ENCODE data around the gene VIM.
A peak's percentile ranks its signal among the peaks of the same experiment; 100 is the strongest.

The VIM gene

DNA sequence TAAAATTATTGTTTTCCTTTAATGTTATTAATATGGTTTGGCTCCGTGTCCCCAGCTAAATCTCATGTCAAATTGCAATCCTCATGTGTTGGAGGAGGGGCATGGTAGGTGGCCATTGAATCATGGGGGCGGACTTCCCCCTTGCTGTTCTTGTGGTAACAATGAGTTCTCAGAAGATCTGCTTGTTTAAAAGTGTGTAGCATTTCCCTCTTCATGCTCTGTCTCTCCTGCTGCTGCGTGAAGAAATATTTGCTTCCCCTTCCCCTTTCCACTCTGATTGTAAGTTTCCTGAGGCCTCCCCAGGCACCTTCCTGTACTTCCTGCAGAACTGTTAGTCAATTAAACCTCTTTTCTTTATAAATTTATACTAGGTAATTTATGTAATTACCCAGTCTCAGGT lies 27.5 kb downstream of the VIM start:
- Histone ChIP-seq H3K36me3 (replicated peaks; ENCODE audit: low read depth, low read length) (no peaks in the 10 kb centered on the region), H3K4me1 (ENCODE audit: low read length) (no peaks in the 10 kb centered on the region), H3K79me2 (ENCODE audit: low read length) (no peaks in the 10 kb centered on the region), H2AFZ (ENCODE audit: low read depth, low read length) (no peak overlapping the region), H3K4me2 (ENCODE audit: low read length) (no peak overlapping the region), H3K27ac (ENCODE audit: low read length) (no peak overlapping the region), H3K9me3 (ENCODE audit: insufficient read depth, low read length) (no peaks in the 10 kb centered on the region), H3K4me3 (ENCODE audit: low read length) (no peak overlapping the region), H3K9ac (ENCODE audit: low read length) (no peak overlapping the region), H3K27me3 (ENCODE audit: low read depth, low read length) (no peaks in the 10 kb centered on the region), H4K20me1 (ENCODE audit: insufficient read depth, low read length) (no peaks in the 10 kb centered on the region)
- TF ChIP-seq, protein P1, sequence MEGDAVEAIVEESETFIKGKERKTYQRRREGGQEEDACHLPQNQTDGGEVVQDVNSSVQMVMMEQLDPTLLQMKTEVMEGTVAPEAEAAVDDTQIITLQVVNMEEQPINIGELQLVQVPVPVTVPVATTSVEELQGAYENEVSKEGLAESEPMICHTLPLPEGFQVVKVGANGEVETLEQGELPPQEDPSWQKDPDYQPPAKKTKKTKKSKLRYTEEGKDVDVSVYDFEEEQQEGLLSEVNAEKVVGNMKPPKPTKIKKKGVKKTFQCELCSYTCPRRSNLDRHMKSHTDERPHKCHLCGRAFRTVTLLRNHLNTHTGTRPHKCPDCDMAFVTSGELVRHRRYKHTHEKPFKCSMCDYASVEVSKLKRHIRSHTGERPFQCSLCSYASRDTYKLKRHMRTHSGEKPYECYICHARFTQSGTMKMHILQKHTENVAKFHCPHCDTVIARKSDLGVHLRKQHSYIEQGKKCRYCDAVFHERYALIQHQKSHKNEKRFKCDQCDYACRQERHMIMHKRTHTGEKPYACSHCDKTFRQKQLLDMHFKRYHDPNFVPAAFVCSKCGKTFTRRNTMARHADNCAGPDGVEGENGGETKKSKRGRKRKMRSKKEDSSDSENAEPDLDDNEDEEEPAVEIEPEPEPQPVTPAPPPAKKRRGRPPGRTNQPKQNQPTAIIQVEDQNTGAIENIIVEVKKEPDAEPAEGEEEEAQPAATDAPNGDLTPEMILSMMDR (IDR thresholded peaks at IDR 0.05; ENCODE audit: low read depth, low read length): no peak
- no peak for TF ChIP-seq EZH2phosphoT487 (IDR thresholded peaks at IDR 0.05; ENCODE audit: low read depth)

DNA sequence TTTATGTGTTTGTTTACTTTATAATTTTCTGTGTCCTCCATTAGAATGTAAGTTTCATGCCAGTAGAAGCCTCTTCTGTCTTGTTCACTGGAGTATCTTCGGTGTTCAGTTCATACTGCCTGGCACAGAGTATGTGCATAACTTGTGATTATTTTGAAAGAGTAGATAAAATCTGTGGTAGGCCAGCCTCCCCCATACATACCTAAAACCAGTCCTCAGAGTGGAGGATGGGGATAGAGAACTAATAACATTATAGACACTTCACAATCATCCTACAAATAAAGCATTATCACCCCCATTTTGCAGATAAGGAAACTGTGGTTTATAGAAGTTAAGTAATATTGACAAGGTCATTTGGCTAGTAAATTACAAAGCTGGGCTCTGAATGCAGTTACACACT lies 28.0 kb downstream of the VIM start:
- Histone ChIP-seq H3K4me2 (ENCODE audit: low read length) (no peak overlapping the region), H3K9ac (ENCODE audit: low read length) (no peak overlapping the region), H4K20me1 (ENCODE audit: insufficient read depth, low read length) (no peaks in the 10 kb centered on the region)

DNA sequence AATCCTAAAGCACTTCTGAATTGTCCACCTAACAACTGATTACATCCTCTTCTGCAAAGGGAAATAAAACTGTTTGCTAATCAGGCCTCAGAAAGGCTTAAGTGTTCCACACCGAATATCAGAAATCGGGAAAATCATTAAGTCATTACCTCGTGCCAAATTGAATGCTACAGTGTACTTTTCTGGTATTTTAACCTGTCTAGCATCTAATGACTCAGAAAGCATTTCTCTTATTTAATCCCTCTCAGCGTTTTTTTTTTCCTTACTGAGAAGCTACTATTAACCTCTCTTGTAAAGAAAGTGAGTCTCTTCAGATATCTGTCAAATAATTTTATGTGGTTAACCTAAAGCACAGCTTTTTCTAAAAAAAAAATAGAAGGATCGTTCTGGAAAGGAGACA lies 28.6 kb downstream of the VIM start:
- Histone ChIP-seq H3K9me3 (ENCODE audit: insufficient read depth, low read length) (no peaks in the 10 kb centered on the region), H2AFZ (ENCODE audit: low read depth, low read length) (no peak overlapping the region), H3K4me3 (ENCODE audit: low read length) (no peak overlapping the region), H3K27me3 (ENCODE audit: low read depth, low read length) (no peaks in the 10 kb centered on the region), H4K20me1 (ENCODE audit: insufficient read depth, low read length) (no peaks in the 10 kb centered on the region), H3K79me2 (ENCODE audit: low read length) (no peaks in the 10 kb centered on the region), H3K4me1 (ENCODE audit: low read length) (no peaks in the 10 kb centered on the region), H3K36me3 (replicated peaks; ENCODE audit: low read depth, low read length) (no peaks in the 10 kb centered on the region), H3K27ac (ENCODE audit: low read length) (no peak overlapping the region), H3K9ac (ENCODE audit: low read length) (no peak overlapping the region), H3K4me2 (ENCODE audit: low read length) (no peak overlapping the region)
- no peak for TF ChIP-seq EZH2phosphoT487 (IDR thresholded peaks at IDR 0.05; ENCODE audit: low read depth)
- TF ChIP-seq, protein P1 (IDR thresholded peaks at IDR 0.05; ENCODE audit: low read depth, low read length): no peak

More for the DNA sequence above, 28.0 kb downstream of the VIM start:
- no peaks in the 10 kb centered on the region for H3K27me3 ChIP-seq (ENCODE audit: low read depth, low read length)
- no peaks in the 10 kb centered on the region for H3K79me2 ChIP-seq (ENCODE audit: low read length)
- H3K27ac ChIP-seq (ENCODE audit: low read length): no peak overlapping the region
- no peak overlapping the region for H3K4me3 ChIP-seq (ENCODE audit: low read length)
- no peak overlapping the region for H2AFZ ChIP-seq (ENCODE audit: low read depth, low read length)
- H3K36me3 ChIP-seq (replicated peaks; ENCODE audit: low read depth, low read length): no peaks in the 10 kb centered on the region
- no peak for TF ChIP-seq EZH2phosphoT487 (IDR thresholded peaks at IDR 0.05; ENCODE audit: low read depth)
- TF ChIP-seq, protein P1 (IDR thresholded peaks at IDR 0.05; ENCODE audit: low read depth, low read length): no peak
- H3K4me1 ChIP-seq (ENCODE audit: low read length): no peaks in the 10 kb centered on the region
- H3K9me3 ChIP-seq (ENCODE audit: insufficient read depth, low read length): no peaks in the 10 kb centered on the region

DNA sequence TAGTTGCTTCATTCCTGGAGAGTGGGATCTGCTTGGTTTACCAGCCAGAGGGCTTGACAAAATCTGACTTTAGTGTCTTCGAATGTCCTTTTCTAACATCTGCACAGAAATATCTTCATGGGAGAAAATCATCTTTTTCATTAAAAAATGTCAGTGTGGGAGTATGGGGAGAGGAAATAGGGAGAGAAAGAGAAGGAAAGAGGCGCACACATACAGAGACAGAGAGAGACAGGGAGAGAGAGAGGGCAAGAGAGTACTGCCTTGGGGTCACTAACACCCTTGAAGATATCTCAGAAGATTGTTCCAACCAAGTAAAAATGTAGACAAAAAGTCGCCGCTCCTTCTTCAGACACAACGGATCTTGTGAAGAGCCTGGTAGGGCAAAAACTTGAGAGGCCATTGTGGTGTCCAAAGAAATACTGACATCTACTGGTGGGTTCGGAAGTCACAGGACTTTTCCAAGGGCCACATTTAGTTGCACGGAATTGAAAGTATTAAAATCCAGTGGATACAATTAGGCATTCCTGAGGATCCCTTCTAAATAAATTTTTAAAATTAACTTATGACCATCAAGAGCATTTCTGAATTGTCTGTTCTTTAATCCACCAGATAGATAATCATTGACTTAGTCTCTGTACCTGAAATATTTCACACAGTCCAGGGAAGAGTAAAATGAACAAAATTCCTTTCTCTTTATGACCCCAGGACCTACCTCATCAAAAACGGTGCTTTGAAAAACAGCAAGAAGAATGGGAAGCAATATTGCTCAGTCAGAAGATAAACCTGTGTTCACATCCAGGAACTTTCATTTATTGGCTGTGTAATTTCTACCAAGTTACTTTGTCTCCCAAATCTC lies 29.7 kb downstream of the VIM start:
- no peaks in the 10 kb centered on the region for H3K36me3 ChIP-seq (replicated peaks; ENCODE audit: low read depth, low read length)
- peak overlapping the region; percentile 48 for H3K4me3 ChIP-seq (ENCODE audit: low read length)
- H2AFZ ChIP-seq (ENCODE audit: low read depth, low read length): peak overlapping the region; percentile 83; the same call in 1 of the 2 replicates
- TF ChIP-seq, protein P1 (IDR thresholded peaks at IDR 0.05; ENCODE audit: low read depth, low read length): peak; percentile 76
- no peak for TF ChIP-seq EZH2phosphoT487 (IDR thresholded peaks at IDR 0.05; ENCODE audit: low read depth)
- no peak overlapping the region for H3K9ac ChIP-seq (ENCODE audit: low read length)
- no peaks in the 10 kb centered on the region for H3K27me3 ChIP-seq (ENCODE audit: low read depth, low read length)
- H4K20me1 ChIP-seq (ENCODE audit: insufficient read depth, low read length): no peaks in the 10 kb centered on the region
- no peak overlapping the region for H3K27ac ChIP-seq (ENCODE audit: low read length)
- H3K79me2 ChIP-seq (ENCODE audit: low read length): no peaks in the 10 kb centered on the region
- H3K9me3 ChIP-seq (ENCODE audit: insufficient read depth, low read length): no peaks in the 10 kb centered on the region; the same call in 1 of the 2 replicates
- no peaks in the 10 kb centered on the region for H3K4me1 ChIP-seq (ENCODE audit: low read length)
- H3K4me2 ChIP-seq (ENCODE audit: low read length): peak overlapping the region; percentile 63
